ENCODE data around the gene HECW1. TPM values are rescaled to one million over a fixed set of nuclear protein-coding genes. Genes with fewer than 3 reads are reported as not detected.
A peak's percentile ranks its signal among the peaks of the same experiment; 100 is the strongest.
"Not testable (repeated sequence)": the region's sequence is repeated elsewhere in the genome, so short reads cannot be mapped to it uniquely, and the experiment has no call there.

Gene HECW1
- 1 to 10 TPM in 1 of 6 donors, under 1 TPM in 4, not detected in 1; 0.10 to 1.0 (median 0.76) TPM for total RNA-seq

GRCh38 chr7:43112459-43112940 lies at the start of gene HECW1:
TSS of gene HECW1 (plus strand) at chr7:43112647. CDS start at chr7:43243906, 131,259 bp downstream.
- Histone ChIP-seq H3K27ac (no peak within 1 kb of the TSS), H3K4me1 (peaks cover 11 to 18% (median 14%) of the 10 kb centered on the region in 4 donors), H3K4me3 (peak within 1 kb of the TSS in 3 of 4 donors; percentile 14 to 37 (median 21)), H3K27me3 (peaks cover 0 to 33% (median 19%) of the 10 kb centered on the region in 4 donors), H3K9me3 (no peaks in the 10 kb centered on the region), H3K36me3 (no peaks in the 10 kb centered on the region)
- ATAC-seq (ENCODE audit: low FRiP score in 2 of 2) (peak in 1 of 2 donors; percentile 36), DNase-seq (peak in 1 of 2 donors; percentile 76)
- no peak for TF ChIP-seq CTCF (IDR thresholded peaks at IDR 0.05)
- TF ChIP-seq EP300 (IDR thresholded peaks at IDR 0.05): no peak
- TF ChIP-seq POLR2A (IDR thresholded peaks at IDR 0.05): no peak
- TF ChIP-seq POLR2AphosphoS5 (IDR thresholded peaks at IDR 0.05): no peak
- WGBS, 2 donors: 3 to 4% methylated on average over 10 to 23 of the region's 46 CpGs

- Histone ChIP-seq H3K27me3 (no peaks in the 10 kb centered on the region), H3K27ac (no peak overlapping the region), H3K36me3 (no peaks in the 10 kb centered on the region), H3K4me1 (no peaks in the 10 kb centered on the region), H3K9me3 (no peaks in the 10 kb centered on the region), H3K4me3 (no peak overlapping the region)
- TF ChIP-seq CTCF (IDR thresholded peaks at IDR 0.05) (no peak), EP300 (IDR thresholded peaks at IDR 0.05) (no peak), POLR2A (IDR thresholded peaks at IDR 0.05) (no peak), POLR2AphosphoS5 (IDR thresholded peaks at IDR 0.05) (no peak)
- ATAC-seq (ENCODE audit: low FRiP score in 2 of 2) (no peak), DNase-seq (no peak)
- WGBS, 2 donors: 48 to 59% methylated on average over 7 of the region's 7 CpGs
Observed at GRCh38 chr7:43071604-43072003, 40.8 kb upstream of the HECW1 start.

- DNase-seq (no peak), ATAC-seq (ENCODE audit: low FRiP score in 2 of 2) (no peak)
- TF ChIP-seq EP300 (IDR thresholded peaks at IDR 0.05): no peak
- no peak for TF ChIP-seq POLR2AphosphoS5 (IDR thresholded peaks at IDR 0.05)
- TF ChIP-seq POLR2A (IDR thresholded peaks at IDR 0.05): no peak
- no peak for TF ChIP-seq CTCF (IDR thresholded peaks at IDR 0.05)
- 24 to 29% methylated on average over 6 of the region's 6 CpGs for WGBS, 2 donors
- Histone ChIP-seq H3K27ac (no peak overlapping the region), H3K4me3 (no peak overlapping the region), H3K9me3 (no peaks in the 10 kb centered on the region), H3K36me3 (no peaks in the 10 kb centered on the region), H3K27me3 (no peaks in the 10 kb centered on the region), H3K4me1 (no peaks in the 10 kb centered on the region)
Observed at GRCh38 chr7:43072530-43072929, 39.9 kb upstream of the HECW1 start.

GRCh38 chr7:43073811-43074210 lies 38.6 kb upstream of the HECW1 start:
- WGBS, 2 donors: 94 to 97% methylated on average over 4 of the region's 4 CpGs
- not testable (repeated sequence) for H3K27me3 ChIP-seq; ATAC-seq (ENCODE audit: low FRiP score in 2 of 2)

GRCh38 chr7:43076189-43076605 lies 36.2 kb upstream of the HECW1 start:
- H3K9me3 ChIP-seq: no peaks in the 10 kb centered on the region
- no peaks in the 10 kb centered on the region for H3K27me3 ChIP-seq
- TF ChIP-seq POLR2AphosphoS5 (IDR thresholded peaks at IDR 0.05) (no peak), CTCF (IDR thresholded peaks at IDR 0.05) (no peak), EP300 (IDR thresholded peaks at IDR 0.05) (no peak), POLR2A (IDR thresholded peaks at IDR 0.05) (no peak)
- ATAC-seq (ENCODE audit: low FRiP score in 2 of 2) (no peak), DNase-seq (no peak)
- 70 to 73% methylated on average over 5 of the region's 5 CpGs for WGBS, 2 donors
- H3K27ac ChIP-seq: no peak overlapping the region
- H3K4me1 ChIP-seq: no peaks in the 10 kb centered on the region
- no peaks in the 10 kb centered on the region for H3K36me3 ChIP-seq
- no peak overlapping the region for H3K4me3 ChIP-seq

More at GRCh38 chr7:43073811-43074210, 38.6 kb upstream of the HECW1 start:
- not testable (repeated sequence) for H3K36me3 ChIP-seq, DNase-seq, H3K4me1 ChIP-seq, H3K27ac ChIP-seq, H3K9me3 ChIP-seq, H3K4me3 ChIP-seq

All from upper lobe of left lung (tissue), 6 donors.